CD4-positive, alpha-beta T cell treated with Interleukin-17A for 4 hours (primary cell): ENCODE results near the gene RPL35A.
"Not testable (repeated sequence)": the region's sequence is repeated elsewhere in the genome, so short reads cannot be mapped to it uniquely, and the experiment has no call there.

Source experiments
- DNase-seq: peaks from one replicate; pipeline ENCODE4 v3.0.0-alpha.2; 2020; ENCODE audit warnings: mixed read lengths

The RPL35A gene

GRCh38 chr3:197949778-197950676 is at the start of gene RPL35A:
RPL35A (plus strand) TSS chr3:197950190; CDS start chr3:197950968, 778 bp downstream.
- DNase-seq, result peak; percentile 85

- DNase-seq, result no peak
Observed at GRCh38 chr3:197901626-197902025, 48.4 kb upstream of the RPL35A start.

- DNase-seq, result peak; percentile 82
Observed at GRCh38 chr3:197906023-197906849, 43.8 kb upstream of the RPL35A start.

- no peak for DNase-seq
Observed at GRCh38 chr3:197906850-197907187, 43.2 kb upstream of the RPL35A start.

GRCh38 chr3:197907196-197907595 is 42.8 kb upstream of the RPL35A start:
- no peak for DNase-seq

- DNase-seq, result not testable (repeated sequence)
Observed at GRCh38 chr3:197908550-197908949, 41.4 kb upstream of the RPL35A start.

GRCh38 chr3:197908957-197909701 is 40.9 kb upstream of the RPL35A start:
- no peak for DNase-seq

GRCh38 chr3:197912741-197913476 is 37.1 kb upstream of the RPL35A start:
- DNase-seq, result no peak

- no peak for DNase-seq
Observed at GRCh38 chr3:197913641-197914380, 36.2 kb upstream of the RPL35A start.

GRCh38 chr3:197921429-197922275 is 28.3 kb upstream of the RPL35A start:
- DNase-seq, result not testable (repeated sequence)

GRCh38 chr3:197926418-197926817 is 23.6 kb upstream of the RPL35A start:
- DNase-seq, result no peak

- not testable (repeated sequence) for DNase-seq
Observed at GRCh38 chr3:197927578-197927977, 22.4 kb upstream of the RPL35A start.

GRCh38 chr3:197936819-197937384 is 13.1 kb upstream of the RPL35A start:
- DNase-seq, result no peak

GRCh38 chr3:197940745-197941384 is 9.1 kb upstream of the RPL35A start:
- DNase-seq, result no peak

GRCh38 chr3:197942956-197943556 is 6.9 kb upstream of the RPL35A start:
- DNase-seq, result peak; percentile 29

- no peak for DNase-seq
Observed at GRCh38 chr3:197949191-197949777, 706 bp upstream of the RPL35A start.

GRCh38 chr3:197950677-197951061 is 679 bp downstream of the RPL35A start:
- DNase-seq, result no peak

GRCh38 chr3:197951392-197951990 is 1.5 kb downstream of the RPL35A start:
- no peak for DNase-seq
